HUES64 (cell line): ENCODE results near the gene AKT3.

Experiments
- H3K27ac ChIP-seq: 2 replicates; pipeline ENCODE4 v1.7.0; 2013; ENCODE audit warnings: low read depth, low read length, inconsistent platforms
- H3K27me3 ChIP-seq: 2 replicates; pipeline ENCODE4 v1.6.1; 2013; ENCODE audit warnings: mild to moderate bottlenecking, low read length; ENCODE audit not compliant: insufficient read depth
- H3K36me3 ChIP-seq: 2 replicates; pipeline ENCODE4 v1.6.1; 2013; ENCODE audit warnings: mild to moderate bottlenecking, low read length; ENCODE audit not compliant: insufficient read depth
- H3K4me1 ChIP-seq: 2 replicates; pipeline ENCODE4 v1.6.1; 2013; ENCODE audit warnings: mild to moderate bottlenecking, low read length, moderate library complexity; ENCODE audit not compliant: insufficient read depth
- H3K4me3 ChIP-seq: 2 replicates; pipeline ENCODE4 v1.5.1; 2013; ENCODE audit warnings: mild to moderate bottlenecking, low read length, moderate library complexity
- H3K9ac ChIP-seq: 2 replicates; pipeline ENCODE4 v1.6.1; 2013; ENCODE audit warnings: mild to moderate bottlenecking, low read depth, low read length
- H3K9me3 ChIP-seq: 2 replicates; pipeline ENCODE4 v1.6.1; 2013; ENCODE audit warnings: low read depth, low read length; ENCODE audit not compliant: insufficient read depth
- WGBS: fragments of 150-250, 120-280 bp; methylation state at CpG from one replicate; pipeline ENCODE4 v1.1.7; 2013; ENCODE audit warnings: missing lambda C conversion rate; 5-methylcytosine and 5-hydroxymethylcytosine counted together

AKT3 gene

GRCh38 chr1:243481101-243481500 is 368.9 kb downstream of the AKT3 start:
- Histone ChIP-seq H3K9me3 (no peaks in the 10 kb centered on the region), H3K9ac (no peak overlapping the region), H3K27ac (no peak overlapping the region), H3K4me3 (no peak overlapping the region), H3K27me3 (peaks cover 16% of the 10 kb centered on the region), H3K4me1 (peaks cover 17% of the 10 kb centered on the region), H3K36me3 (no peaks in the 10 kb centered on the region)
- 95% methylated on average over 5 of the region's 5 CpGs for WGBS

GRCh38 chr1:243477731-243478290 is 372.2 kb downstream of the AKT3 start:
- Histone ChIP-seq H3K9ac (no peak overlapping the region), H3K9me3 (no peaks in the 10 kb centered on the region), H3K4me3 (no peak overlapping the region), H3K27me3 (peaks cover 9% of the 10 kb centered on the region), H3K27ac (no peak overlapping the region), H3K36me3 (no peaks in the 10 kb centered on the region), H3K4me1 (peaks cover 34% of the 10 kb centered on the region)
- WGBS = 94% methylated on average over 7 of the region's 7 CpGs

DNA sequence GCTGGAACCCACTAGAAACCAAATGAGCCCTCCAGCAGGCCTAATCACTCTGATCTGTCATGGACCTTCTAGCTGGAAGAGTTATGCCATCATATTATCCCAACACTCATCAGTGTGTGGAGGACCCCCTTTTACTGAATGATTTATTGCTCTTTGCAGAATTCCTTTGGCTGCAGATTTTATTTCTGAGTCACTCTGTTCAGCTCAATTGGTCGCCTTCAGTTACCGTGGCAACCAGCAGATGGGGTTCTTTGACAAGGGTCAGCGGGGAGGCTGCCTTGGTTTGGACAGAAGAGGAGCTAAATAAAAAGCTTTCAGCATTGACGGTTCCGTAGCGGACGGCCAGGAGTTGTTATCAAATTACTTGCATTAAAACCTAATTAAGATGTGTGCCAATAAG is 374.1 kb downstream of the AKT3 start:
- H3K36me3 ChIP-seq = no peaks in the 10 kb centered on the region
- peaks cover 43% of the 10 kb centered on the region for H3K4me1 ChIP-seq
- no peak overlapping the region for H3K4me3 ChIP-seq
- no peak overlapping the region for H3K27ac ChIP-seq
- H3K9ac ChIP-seq = no peak overlapping the region
- no peaks in the 10 kb centered on the region for H3K9me3 ChIP-seq
- no peaks in the 10 kb centered on the region for H3K27me3 ChIP-seq
- WGBS = 38% methylated on average over 7 of the region's 7 CpGs

DNA sequence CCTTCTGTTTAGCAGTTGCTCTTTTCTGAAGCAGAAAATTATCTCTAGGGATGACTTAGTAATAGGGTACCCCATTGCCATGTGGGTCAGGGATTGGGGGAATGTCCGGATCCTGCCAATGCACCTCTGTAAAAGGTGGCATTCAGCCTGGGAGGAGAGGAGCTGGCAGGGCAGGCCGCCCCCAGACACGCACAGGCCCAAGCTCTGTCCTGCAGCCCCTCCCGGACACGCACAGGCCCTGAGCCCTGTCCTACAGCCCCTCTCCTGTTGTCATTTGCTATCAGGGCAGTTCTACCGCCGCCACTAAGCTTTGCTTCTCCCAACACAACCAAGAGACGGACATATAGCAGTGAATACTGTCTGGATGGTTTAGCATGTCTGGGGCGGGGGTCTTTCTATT is 375.1 kb downstream of the AKT3 start:
- Histone ChIP-seq H3K4me3 (no peak overlapping the region), H3K27me3 (no peaks in the 10 kb centered on the region), H3K9me3 (no peaks in the 10 kb centered on the region), H3K9ac (no peak overlapping the region; the same call in 1 of the 2 replicates), H3K4me1 (peaks cover 52% of the 10 kb centered on the region), H3K27ac (no peak overlapping the region), H3K36me3 (no peaks in the 10 kb centered on the region)
- WGBS = 91% methylated on average over 9 of the region's 9 CpGs

DNA sequence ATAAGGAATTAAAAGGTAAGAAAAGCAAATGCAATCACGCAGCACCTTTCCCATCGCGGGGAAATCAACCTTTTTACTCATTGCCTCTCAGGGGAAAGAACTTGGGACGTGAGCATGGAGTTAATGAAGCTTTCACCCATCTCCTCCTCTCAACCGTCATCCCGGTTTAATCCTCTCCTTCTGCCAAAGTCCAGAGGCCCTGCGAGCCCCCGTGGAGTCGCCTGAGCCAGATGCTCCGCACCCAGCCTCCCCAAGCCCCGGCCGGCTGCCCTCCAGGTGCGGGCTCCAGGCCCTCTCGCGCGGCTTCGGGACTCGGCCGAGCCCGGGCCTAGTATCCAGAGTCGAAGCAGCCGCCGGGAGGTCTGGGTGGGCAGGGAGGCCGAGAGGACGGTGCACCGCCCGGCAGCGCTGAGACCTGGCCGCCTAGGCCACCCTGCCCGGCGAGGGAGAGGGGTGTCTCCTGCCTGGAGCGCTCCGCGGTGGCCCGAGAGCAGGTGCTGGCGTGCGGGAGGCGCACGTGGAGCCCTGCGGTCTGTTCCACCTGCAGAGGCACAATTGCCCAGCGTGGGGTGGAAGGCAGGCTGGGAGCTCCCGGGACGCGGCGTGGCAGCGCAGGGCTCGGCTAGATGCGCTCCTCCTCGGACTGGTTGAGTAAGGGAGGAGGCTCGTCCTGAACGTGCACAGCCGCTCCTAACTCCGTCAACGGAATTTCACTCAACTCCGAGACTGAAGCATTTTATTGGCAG is 375.7 kb downstream of the AKT3 start:
- peaks cover 53% of the 10 kb centered on the region for H3K4me1 ChIP-seq
- no peaks in the 10 kb centered on the region for H3K27me3 ChIP-seq
- 89% methylated on average over 55 of the region's 55 CpGs for WGBS
- H3K4me3 ChIP-seq = no peak overlapping the region
- no peaks in the 10 kb centered on the region for H3K9me3 ChIP-seq
- H3K36me3 ChIP-seq = no peaks in the 10 kb centered on the region
- no peak overlapping the region for H3K27ac ChIP-seq
- H3K9ac ChIP-seq = peak overlapping the region; percentile 24; the same call in 1 of the 2 replicates

GRCh38 chr1:243473227-243474135 is 376.6 kb downstream of the AKT3 start:
- H3K27me3 ChIP-seq = no peaks in the 10 kb centered on the region
- H3K36me3 ChIP-seq = no peaks in the 10 kb centered on the region
- H3K27ac ChIP-seq = no peak overlapping the region
- H3K4me3 ChIP-seq = no peak overlapping the region
- 82% methylated on average over 8 of the region's 12 CpGs for WGBS
- peaks cover 53% of the 10 kb centered on the region for H3K4me1 ChIP-seq
- H3K9ac ChIP-seq = no peak overlapping the region
- no peaks in the 10 kb centered on the region for H3K9me3 ChIP-seq

- H3K9ac ChIP-seq = no peak overlapping the region
- H3K27me3 ChIP-seq = no peaks in the 10 kb centered on the region
- no peak overlapping the region for H3K4me3 ChIP-seq
- H3K9me3 ChIP-seq = no peaks in the 10 kb centered on the region
- H3K36me3 ChIP-seq = no peaks in the 10 kb centered on the region
- WGBS = 90% methylated on average over 3 of the region's 3 CpGs
- no peak overlapping the region for H3K27ac ChIP-seq
- H3K4me1 ChIP-seq = peaks cover 53% of the 10 kb centered on the region
Observed at GRCh38 chr1:243471754-243472745, 378.0 kb downstream of the AKT3 start.

DNA sequence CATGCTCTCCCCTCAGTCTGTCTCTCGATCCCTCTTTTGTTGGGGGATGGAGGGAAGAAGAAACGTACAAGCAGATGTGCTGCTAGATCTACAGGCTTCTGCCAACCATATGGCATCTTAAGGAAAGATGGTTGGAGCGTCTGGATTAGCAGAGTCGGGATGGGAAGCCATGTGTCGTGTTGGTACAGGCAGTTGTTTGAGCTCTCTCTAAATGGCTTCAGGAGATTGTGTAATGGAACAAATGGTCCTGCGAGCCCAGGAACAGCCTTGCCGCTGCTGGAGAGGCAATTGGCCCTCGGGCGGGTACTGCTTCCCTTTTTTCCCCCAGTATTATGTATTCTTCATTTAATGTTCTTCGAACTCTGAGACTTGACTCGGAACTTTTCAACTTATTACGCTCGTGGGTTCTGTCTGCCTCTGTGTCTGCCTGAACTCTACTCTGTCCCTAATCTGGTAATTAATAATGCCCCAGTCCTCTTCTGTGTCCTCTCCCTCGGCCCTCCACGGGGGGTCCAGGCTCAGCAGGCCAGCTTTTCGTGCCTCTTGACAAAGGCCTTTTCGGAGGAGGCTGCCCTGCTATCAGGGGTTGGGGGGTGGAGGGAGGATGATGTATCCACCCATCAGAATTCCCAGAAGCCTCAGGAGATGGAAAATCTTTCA is 378.9 kb downstream of the AKT3 start:
- no peak overlapping the region for H3K9ac ChIP-seq
- no peak overlapping the region for H3K4me3 ChIP-seq
- no peaks in the 10 kb centered on the region for H3K27me3 ChIP-seq
- H3K9me3 ChIP-seq = no peaks in the 10 kb centered on the region
- H3K36me3 ChIP-seq = no peaks in the 10 kb centered on the region
- no peak overlapping the region for H3K27ac ChIP-seq
- 63% methylated on average over 17 of the region's 17 CpGs for WGBS
- peaks cover 50% of the 10 kb centered on the region for H3K4me1 ChIP-seq

GRCh38 chr1:243470502-243470901 is 379.5 kb downstream of the AKT3 start:
- H3K4me1 ChIP-seq = peaks cover 44% of the 10 kb centered on the region

GRCh38 chr1:243469497-243469896 is 380.5 kb downstream of the AKT3 start:
- Histone ChIP-seq H3K27me3 (no peaks in the 10 kb centered on the region), H3K36me3 (no peaks in the 10 kb centered on the region), H3K4me1 (peaks cover 42% of the 10 kb centered on the region), H3K27ac (no peak overlapping the region), H3K9me3 (no peaks in the 10 kb centered on the region), H3K4me3 (no peak overlapping the region), H3K9ac (no peak overlapping the region)
- WGBS = 96% methylated on average over 2 of the region's 3 CpGs

More at GRCh38 chr1:243470502-243470901, 379.5 kb downstream of the AKT3 start:
- H3K9ac ChIP-seq = no peak overlapping the region
- no peaks in the 10 kb centered on the region for H3K27me3 ChIP-seq
- no peaks in the 10 kb centered on the region for H3K9me3 ChIP-seq
- H3K27ac ChIP-seq = peak overlapping the region; percentile 24; the same call in 1 of the 2 replicates
- no peak overlapping the region for H3K4me3 ChIP-seq
- no peaks in the 10 kb centered on the region for H3K36me3 ChIP-seq
- 19% methylated on average over 7 of the region's 7 CpGs for WGBS
